AG10803 (cell line): Measurements from ENCODE around the gene TMEM18.

Source experiments
- DNase-seq: peaks from one replicate; pipeline ENCODE4 v3.0.0; 2010; ENCODE audit warnings: low read depth
- H3K4me3 ChIP-seq: 2 replicates; pipeline ENCODE4 v1.5.1; 2011; ENCODE audit warnings: mild to moderate bottlenecking, low read length, control low read depth
- TF ChIP-seq, protein P1 (sequence below): conservative IDR thresholded peaks from 2 replicates; pipeline ENCODE4 v1.5.1; 2011; ENCODE audit warnings: mild to moderate bottlenecking, low read length, control low read depth, inconsistent platforms

The TMEM18 gene

DNA sequence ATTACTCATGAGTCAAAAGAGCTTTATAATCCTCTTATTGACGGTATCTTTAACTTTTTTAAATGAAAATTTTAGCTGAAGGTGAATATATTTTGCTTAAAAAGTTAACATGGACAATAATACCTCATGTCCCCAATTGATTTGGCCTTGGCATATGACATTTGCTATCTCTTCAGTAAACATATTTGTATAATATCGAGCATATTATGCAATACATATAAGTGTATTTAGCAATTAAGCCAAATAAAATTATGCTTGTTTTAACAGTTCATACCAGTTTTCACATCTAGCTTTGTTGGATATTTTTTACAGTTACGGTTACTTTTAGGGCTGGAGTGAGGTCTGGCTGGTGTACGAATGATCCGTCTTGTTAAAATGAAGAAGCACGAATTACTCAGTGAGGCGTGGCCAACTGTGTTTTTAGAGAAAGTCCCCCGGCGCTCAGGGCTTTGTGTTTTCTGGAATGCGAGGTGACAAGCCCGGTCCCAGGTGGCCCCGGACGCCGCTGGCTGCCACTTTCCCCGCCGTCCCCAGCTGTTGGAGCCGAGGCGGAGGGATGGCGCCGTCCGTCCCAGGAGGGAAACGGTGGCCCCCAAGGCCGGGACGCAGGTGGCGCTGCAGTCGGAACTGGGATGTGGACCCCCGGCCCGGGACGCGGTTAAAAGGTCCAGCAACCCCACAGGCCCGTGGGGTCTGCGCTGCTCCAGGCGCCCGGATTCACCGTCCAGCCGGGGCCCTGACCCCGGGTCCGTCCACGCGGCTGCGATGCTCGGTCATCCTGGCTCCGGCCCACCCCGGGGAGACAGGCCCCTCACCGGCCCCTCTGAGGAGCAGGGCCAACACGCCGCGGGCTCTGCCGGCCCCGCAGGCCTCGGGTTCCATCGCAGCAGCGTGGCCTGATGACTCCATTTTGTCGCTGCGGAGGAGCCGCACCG, 41.3 kb downstream of the TMEM18 start:
- TF ChIP-seq, protein P1, sequence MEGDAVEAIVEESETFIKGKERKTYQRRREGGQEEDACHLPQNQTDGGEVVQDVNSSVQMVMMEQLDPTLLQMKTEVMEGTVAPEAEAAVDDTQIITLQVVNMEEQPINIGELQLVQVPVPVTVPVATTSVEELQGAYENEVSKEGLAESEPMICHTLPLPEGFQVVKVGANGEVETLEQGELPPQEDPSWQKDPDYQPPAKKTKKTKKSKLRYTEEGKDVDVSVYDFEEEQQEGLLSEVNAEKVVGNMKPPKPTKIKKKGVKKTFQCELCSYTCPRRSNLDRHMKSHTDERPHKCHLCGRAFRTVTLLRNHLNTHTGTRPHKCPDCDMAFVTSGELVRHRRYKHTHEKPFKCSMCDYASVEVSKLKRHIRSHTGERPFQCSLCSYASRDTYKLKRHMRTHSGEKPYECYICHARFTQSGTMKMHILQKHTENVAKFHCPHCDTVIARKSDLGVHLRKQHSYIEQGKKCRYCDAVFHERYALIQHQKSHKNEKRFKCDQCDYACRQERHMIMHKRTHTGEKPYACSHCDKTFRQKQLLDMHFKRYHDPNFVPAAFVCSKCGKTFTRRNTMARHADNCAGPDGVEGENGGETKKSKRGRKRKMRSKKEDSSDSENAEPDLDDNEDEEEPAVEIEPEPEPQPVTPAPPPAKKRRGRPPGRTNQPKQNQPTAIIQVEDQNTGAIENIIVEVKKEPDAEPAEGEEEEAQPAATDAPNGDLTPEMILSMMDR = no peak
- H3K4me3 ChIP-seq = no peak overlapping the region

DNA sequence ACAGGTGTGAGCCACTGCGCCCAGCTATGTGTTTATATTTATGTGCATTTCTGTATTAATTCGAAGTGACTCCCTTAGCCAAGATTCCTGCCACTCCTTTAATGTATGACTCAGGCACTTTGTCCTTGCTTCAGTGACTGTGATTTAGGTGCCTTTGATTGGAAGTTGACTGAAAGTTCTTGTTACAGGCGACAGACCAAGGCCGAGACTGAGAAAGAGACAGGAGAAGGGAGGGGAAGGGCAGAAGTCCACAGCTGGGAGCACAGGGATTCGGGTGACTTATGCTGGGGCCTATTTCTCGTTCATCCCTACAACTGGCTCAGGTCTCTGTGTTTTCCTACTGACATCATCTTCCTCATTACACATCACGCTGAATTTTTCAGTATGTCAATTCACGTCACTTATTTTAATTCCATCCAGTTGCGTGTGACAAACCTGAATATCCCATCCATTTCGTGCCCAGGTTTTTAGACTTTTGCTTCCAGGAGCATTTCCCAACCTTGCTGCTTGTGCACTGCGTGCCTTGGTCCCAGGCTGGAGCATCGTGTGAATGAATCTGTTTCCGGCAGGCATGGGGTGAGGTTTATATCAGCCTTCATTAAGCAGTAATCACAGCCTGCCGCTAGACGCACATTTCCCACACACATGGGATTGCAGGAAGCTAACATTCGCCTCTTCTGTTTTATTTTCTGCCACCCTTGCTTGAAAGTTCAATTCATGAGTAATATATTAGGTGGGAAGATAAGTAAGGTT, 42.4 kb downstream of the TMEM18 start:
- TF ChIP-seq, protein P1 = no peak
- no peak for DNase-seq

More for the DNA sequence above, 41.3 kb downstream of the TMEM18 start:
- DNase-seq = no peak

DNA sequence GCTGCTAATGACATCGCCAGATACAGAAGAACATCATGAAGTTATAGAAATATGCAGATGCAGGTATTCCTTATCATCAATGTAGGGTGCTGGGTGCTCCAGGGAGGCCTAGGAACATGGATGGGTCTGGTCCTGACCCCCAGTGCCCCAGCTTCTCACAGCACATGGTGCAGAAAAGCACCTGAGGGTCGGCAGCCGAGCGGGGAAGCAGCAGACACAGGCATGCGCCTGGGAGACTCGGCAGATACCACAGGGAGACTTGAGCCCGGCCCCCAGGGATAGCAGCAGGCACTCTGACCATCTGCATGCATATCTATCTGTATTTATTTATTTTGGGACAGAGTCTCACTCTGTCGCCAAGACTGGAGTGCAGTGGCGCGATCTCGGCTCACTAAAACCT, 43.2 kb downstream of the TMEM18 start:
- TF ChIP-seq, protein P1 = no peak
- DNase-seq = no peak
- H3K4me3 ChIP-seq = no peak overlapping the region

More for the DNA sequence above, 42.4 kb downstream of the TMEM18 start:
- H3K4me3 ChIP-seq = no peak overlapping the region

DNA sequence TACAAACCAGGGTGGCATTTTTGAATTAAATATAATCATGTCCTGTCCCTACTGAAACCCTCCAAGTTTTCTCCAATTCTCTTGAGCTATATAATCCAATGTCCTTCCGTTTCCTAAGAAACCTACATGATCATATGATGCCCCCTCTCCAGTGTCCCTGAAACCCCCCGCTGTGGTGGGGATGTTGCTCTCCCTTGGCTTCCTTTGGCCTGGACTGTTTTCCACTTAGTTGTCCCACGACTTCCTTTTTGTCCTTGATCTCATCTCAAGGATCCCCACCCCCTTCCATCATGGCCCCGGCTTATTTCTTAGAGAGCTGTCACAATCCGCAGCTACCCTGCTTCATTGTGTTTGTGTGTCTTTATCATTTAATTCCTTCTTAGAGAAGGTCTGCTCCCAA, 43.8 kb downstream of the TMEM18 start:
- TF ChIP-seq, protein P1 = no peak
- no peak overlapping the region for H3K4me3 ChIP-seq
- DNase-seq = no peak

DNA sequence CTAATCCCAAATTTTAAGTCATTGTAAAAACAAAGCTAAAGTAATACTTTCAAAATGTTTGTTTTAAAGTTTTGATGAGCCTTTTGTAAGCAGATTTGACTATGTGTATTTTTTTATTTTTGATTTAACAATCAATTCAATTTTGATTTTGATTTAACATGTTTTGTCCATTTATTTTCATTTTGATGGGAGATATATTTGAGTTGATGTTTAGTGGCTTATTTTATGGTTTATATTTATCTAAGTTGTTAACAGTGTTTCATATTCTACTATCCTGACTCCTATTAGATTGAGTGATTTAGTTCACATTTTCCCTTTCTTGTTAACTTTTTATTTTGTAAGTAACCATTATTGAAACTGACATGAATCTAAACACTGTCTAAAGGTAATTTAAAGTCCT, 44.7 kb downstream of the TMEM18 start:
- no peak for DNase-seq

DNA sequence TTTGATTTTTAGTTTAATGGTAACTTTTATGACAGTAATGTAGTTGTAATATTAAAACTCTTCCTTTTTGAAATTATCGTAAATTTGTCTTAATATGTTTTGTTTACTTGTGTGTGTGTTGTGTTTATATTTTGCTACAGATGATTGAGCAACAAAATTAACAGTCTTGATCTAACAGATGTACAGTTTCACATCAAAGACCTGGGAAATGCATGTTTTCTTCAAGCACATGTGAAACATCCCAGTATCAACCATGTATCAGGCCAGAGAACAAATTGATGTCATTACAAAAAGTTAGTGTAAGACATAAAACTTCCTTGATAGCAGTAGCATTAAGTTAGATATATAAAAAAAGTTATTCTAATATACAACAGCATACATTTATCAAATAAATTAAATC, 45.5 kb downstream of the TMEM18 start:
- TF ChIP-seq, protein P1 = no peak
- H3K4me3 ChIP-seq = no peak overlapping the region
- DNase-seq = no peak

More for the DNA sequence above, 44.7 kb downstream of the TMEM18 start:
- TF ChIP-seq, protein P1 = no peak
- no peak overlapping the region for H3K4me3 ChIP-seq
